Lung (tissue), 12 donors: Measurements from ENCODE around the gene HELZ2. TPM values are rescaled to one million over a fixed set of nuclear protein-coding genes. Genes with fewer than 3 reads are reported as not detected.
A peak's percentile ranks its signal among the peaks of the same experiment; 100 is the strongest.

Experiments
- ATAC-seq: fragments of 200-7000 bp; cut with Tn5 transposase; one replicate; pipeline ENCODE4 v1.9.1; 2020; ENCODE audit warnings: moderate number of reproducible peaks; ENCODE audit not compliant: insufficient read depth, low FRiP score
- DNase-seq, 3 donors: peaks; one replicate each; pipeline ENCODE4 v3.0.0-alpha.2; 2013 to 2017
- H3K27ac ChIP-seq, 2 donors: one replicate each; pipeline ENCODE4 v1.5.1; 2013; ENCODE audit warnings: mild to moderate bottlenecking in 2 of 2, moderate library complexity in 2 of 2, control low read depth in 1 of 2, inconsistent platforms in 1 of 2, low read depth in 1 of 2, low read length in 1 of 2
- H3K27me3 ChIP-seq, 3 donors: one replicate each; pipeline ENCODE4 v1.5.1; 2013; ENCODE audit warnings: low read length in 2 of 3; ENCODE audit not compliant: control insufficient read depth in 3 of 3, insufficient read depth in 3 of 3
- H3K36me3 ChIP-seq, 4 donors: one replicate each; pipeline ENCODE4 v1.5.1; 2013; ENCODE audit warnings: low read length in 4 of 4, mild to moderate bottlenecking in 1 of 4, moderate library complexity in 1 of 4; ENCODE audit not compliant: control insufficient read depth in 4 of 4, insufficient read depth in 4 of 4
- H3K4me1 ChIP-seq, 5 donors: one replicate each; pipeline ENCODE4 v1.5.1; 2013; ENCODE audit warnings: low read length in 5 of 5, mild to moderate bottlenecking in 2 of 5, moderate library complexity in 1 of 5; ENCODE audit not compliant: control insufficient read depth in 5 of 5, insufficient read depth in 5 of 5
- H3K4me3 ChIP-seq: one replicate; pipeline ENCODE4 v1.5.1; 2013; ENCODE audit warnings: mild to moderate bottlenecking, control low read depth, moderate library complexity
- H3K9ac ChIP-seq, 2 donors: one replicate each; pipeline ENCODE4 v1.5.1; 2013; ENCODE audit warnings: low read length in 2 of 2, control low read depth in 1 of 2; ENCODE audit not compliant: insufficient read depth in 1 of 2
- H3K9me3 ChIP-seq, 4 donors: one replicate each; pipeline ENCODE4 v1.5.1; 2013; ENCODE audit warnings: low read length in 3 of 4, mild to moderate bottlenecking in 1 of 4, moderate library complexity in 1 of 4; ENCODE audit not compliant: control insufficient read depth in 4 of 4, insufficient read depth in 3 of 4
- WGBS, 2 donors: extraction: QIAGEN DNeasy Blood & Tissue Kit; methylation state at CpG; one replicate each; pipeline ENCODE4 v1.1.7; 2013; 5-methylcytosine and 5-hydroxymethylcytosine counted together
- polyA plus RNA-seq, 2 donors: library from polyadenylated mRNA; stranded (reverse); fragments of 200-250 nt; gene quantifications; one replicate each; pipeline ENCODE4 v1.2.1, GENCODE V29; 2013
- total RNA-seq, 2 donors: library from RNA; depleted of rRNA in 1 of 2; stranded (reverse); fragments of >200 nt in 1 of 2; gene quantifications; one replicate each; pipeline ENCODE4 v1.2.1, GENCODE V29; 2014 to 2021
- TF ChIP-seq, protein P1 (sequence below): IDR thresholded peaks from 2 replicates; pipeline ENCODE4 v1.5.1; 2012; ENCODE audit warnings: mild to moderate bottlenecking; ENCODE audit errors: control extremely low read depth, extremely low read depth
- donor health status: control.
- donor health status: control.
- donor health status: Bipolar disorder and iron deficiency.
- donor health status: healthy.
- donor health status: DM: yes; HTN: yes; CAD: no.

Gene HELZ2
- total and polyA plus RNA-seq, 4 donors: 9.0 to 47.2 (median 25.4) TPM

DNA sequence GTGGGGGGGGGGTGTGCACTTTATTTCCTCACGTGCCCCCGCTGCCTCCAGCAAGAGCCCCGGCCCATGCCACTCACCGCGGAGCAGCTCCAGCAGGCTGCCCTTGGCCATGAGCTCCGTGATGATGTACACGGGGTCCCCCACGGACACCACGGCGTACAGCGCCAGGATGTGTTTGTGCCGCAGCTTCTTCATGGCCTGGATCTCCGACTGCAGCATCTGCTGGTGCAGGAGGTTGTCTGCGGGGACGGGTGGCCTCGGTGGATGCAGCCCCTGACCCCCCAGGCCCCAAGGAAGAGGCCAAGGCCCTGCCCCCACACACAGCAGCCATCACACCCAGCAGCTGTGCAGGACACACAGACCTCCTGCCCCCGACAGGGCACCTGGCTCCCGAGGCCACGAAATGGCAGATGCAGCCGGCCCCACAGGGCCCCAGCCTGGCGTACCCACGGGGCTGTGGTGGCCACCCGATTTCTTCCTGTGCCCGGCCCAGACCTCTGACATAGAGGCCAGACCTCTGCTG lies 41.5 kb downstream of the HELZ2 start:
- no peaks in the 10 kb centered on the region for H3K36me3 ChIP-seq
- H3K9ac ChIP-seq: no peak overlapping the region
- H3K27me3 ChIP-seq: peaks cover 0 to 10% (median 5%) of the 10 kb centered on the region in 3 donors
- no peaks in the 10 kb centered on the region for H3K9me3 ChIP-seq
- H3K27ac ChIP-seq: no peak overlapping the region
- DNase-seq (peak in 1 of 3 donors; percentile 6), ATAC-seq (no peak)
- TF ChIP-seq, protein P1, sequence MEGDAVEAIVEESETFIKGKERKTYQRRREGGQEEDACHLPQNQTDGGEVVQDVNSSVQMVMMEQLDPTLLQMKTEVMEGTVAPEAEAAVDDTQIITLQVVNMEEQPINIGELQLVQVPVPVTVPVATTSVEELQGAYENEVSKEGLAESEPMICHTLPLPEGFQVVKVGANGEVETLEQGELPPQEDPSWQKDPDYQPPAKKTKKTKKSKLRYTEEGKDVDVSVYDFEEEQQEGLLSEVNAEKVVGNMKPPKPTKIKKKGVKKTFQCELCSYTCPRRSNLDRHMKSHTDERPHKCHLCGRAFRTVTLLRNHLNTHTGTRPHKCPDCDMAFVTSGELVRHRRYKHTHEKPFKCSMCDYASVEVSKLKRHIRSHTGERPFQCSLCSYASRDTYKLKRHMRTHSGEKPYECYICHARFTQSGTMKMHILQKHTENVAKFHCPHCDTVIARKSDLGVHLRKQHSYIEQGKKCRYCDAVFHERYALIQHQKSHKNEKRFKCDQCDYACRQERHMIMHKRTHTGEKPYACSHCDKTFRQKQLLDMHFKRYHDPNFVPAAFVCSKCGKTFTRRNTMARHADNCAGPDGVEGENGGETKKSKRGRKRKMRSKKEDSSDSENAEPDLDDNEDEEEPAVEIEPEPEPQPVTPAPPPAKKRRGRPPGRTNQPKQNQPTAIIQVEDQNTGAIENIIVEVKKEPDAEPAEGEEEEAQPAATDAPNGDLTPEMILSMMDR: no peak
- H3K4me3 ChIP-seq: no peak overlapping the region
- 77 to 82% methylated on average over 24 of the region's 24 CpGs for WGBS, 2 donors
- peaks cover 0 to 11% (median 0%) of the 10 kb centered on the region in 5 donors for H3K4me1 ChIP-seq

DNA sequence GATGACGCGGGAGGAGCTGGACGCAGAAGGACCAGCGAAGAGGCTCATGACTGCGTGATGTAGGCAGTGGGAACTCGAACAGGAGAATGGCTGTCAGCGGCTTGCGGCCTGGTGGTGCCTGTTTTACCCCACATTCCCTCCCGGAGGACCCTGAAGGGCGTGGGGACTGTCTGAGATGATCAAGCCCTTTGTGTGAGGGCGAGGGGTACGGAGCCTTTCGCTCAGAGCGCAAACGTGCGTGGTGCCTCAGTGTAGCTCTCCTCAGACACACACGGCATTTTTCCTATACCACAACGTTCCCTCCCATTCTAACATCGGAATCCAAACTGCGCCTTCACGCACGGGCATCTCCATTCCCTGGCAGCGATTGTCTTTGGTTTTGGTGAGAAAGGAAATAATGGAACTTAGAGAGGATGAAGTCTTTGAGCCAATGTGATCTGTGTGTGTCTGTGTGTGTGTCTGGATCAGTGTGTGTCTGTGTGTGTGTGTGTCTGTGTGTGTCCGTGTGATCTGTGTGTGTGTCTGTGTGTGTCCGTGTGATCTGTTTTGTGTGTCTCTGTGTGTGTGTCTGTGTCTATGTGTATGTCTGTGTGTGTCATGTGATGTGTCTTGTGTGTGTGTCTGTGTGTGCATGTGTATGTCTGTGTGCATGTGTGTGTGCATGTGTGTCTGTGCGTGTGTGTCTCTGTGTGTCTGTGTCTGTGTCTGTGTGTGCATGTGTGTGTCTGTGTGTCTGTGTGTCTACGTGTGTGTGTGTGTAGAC lies 42.2 kb downstream of the HELZ2 start:
- Histone ChIP-seq H3K4me1 (peaks cover 0 to 11% (median 0%) of the 10 kb centered on the region in 5 donors), H3K4me3 (no peak overlapping the region), H3K9me3 (no peaks in the 10 kb centered on the region), H3K27ac (no peak overlapping the region), H3K27me3 (peaks cover 0 to 10% (median 5%) of the 10 kb centered on the region in 3 donors), H3K9ac (no peak overlapping the region), H3K36me3 (no peaks in the 10 kb centered on the region)
- DNase-seq (peak in 1 of 3 donors; percentile 8), ATAC-seq (no peak)
- TF ChIP-seq, protein P1: no peak
- 82 to 93% methylated on average over 27 of the region's 27 CpGs for WGBS, 2 donors

DNA sequence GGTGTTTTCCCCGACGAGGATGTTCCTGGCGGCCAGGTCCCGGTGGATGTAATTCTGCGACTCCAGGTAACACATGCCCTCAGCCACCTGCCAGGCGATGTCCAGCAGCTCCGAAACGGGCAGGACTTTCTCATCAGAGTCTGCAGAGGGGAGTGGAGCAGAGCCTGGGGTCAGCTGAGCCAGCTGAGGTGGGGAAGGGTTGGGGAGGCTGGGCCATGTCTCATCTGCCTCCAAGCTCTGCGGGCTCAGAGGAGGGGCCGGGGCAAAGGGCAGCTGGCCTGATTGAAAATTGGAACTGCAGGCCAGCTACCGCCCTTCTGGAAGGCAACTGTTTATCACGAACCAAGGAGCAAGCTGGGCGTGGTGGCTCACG lies 43.3 kb downstream of the HELZ2 start:
- Histone ChIP-seq H3K27ac (no peak overlapping the region), H3K9me3 (no peaks in the 10 kb centered on the region), H3K4me1 (peaks cover 0 to 9% (median 0%) of the 10 kb centered on the region in 5 donors), H3K4me3 (no peak overlapping the region), H3K36me3 (no peaks in the 10 kb centered on the region), H3K27me3 (peaks cover 0 to 10% (median 5%) of the 10 kb centered on the region in 3 donors), H3K9ac (no peak overlapping the region)
- ATAC-seq: no peak
- no peak for DNase-seq
- 69 to 86% methylated on average over 14 of the region's 14 CpGs for WGBS, 2 donors
- TF ChIP-seq, protein P1: no peak
